GM21786 (cell line): Measurements from ENCODE around the gene ALG2.

Experiments used
- ATAC-seq: cut with Tn5 transposase; IDR thresholded peaks from one replicate; pipeline ENCODE4 v1.9.1; 2021; ENCODE audit not compliant: unreplicated experiment

Gene ALG2

DNA sequence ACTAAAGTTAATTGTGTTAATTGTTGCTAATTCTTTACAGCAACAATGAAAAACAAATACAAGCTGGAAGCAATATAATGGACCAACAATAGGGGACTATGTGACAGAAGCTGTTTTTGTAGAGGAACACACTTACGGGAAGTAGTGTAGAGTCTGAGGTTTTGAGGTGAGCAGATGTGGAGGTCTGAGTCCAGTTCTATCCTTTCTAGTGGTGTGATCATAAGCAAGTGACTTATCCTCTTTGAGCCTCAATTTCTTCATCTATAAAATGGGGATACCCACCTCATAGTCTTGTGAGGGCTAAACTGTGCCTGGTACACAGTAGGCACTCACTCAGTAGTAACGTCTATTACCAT lies 28.3 kb downstream of the ALG2 start:
- no peak for ATAC-seq

DNA sequence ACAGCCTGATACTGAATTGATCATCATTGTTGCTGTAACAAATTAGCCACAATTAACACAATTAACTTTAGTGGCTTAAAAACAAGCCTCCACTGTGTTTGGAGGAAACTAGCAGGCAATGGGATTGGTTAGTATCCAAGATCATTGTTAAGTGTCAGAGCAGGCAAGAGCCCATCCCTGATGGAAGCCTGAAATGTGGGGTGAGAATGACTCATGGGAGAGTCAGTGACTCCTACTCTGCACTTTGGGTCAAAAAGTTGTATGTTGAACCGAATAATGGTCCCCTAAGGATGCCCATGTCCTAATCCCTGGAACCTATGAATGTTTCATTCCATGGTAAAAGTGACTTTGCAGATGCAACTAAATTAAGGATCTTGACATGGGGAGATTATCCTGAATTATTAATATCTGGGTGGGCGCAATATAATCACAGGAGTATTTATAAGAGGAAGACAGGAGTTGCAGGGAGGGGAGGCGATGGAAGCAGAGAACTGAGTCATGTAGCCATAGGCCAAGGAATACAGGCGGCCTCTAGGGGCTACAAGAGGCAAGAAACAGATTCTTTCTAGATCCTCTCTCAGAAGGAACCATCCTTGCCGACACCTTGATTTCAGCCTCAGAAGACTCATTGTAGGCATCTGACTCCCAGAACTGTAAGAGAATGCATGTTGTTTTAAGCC lies 28.8 kb downstream of the ALG2 start:
- ATAC-seq, result no peak

DNA sequence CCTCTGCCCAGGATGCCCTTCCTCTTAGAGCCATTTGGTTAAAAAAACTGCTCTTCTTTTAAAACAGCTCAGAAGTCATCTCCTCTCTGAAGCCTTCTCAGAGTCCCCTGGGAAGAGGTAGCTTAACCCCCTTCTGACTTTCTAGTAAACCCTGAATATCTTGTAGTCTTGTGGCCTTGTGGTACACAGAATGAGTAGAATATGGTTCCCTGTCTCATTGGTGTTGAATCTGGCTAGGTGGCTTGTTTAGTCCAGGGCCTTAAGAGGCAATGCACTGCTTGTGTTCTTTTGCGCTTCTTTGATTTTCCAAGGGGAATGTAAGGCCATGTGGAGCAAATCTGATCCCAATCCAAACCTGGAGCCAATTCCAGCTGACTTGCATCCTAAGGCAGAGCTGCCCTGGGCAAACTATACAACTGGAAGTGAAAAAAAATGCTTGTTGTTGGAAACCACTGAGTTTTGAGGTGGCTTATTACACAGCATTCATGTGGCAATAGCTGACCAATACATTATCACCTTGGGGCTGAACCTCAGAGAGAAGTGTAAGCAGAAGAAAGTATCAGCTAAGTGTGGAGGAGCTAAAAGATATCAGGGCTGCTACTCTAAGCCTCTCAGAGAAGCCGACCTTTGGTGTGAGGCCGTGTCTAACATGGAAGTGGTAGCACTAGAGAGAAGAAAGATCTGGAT lies 31.0 kb downstream of the ALG2 start:
- no peak for ATAC-seq

DNA sequence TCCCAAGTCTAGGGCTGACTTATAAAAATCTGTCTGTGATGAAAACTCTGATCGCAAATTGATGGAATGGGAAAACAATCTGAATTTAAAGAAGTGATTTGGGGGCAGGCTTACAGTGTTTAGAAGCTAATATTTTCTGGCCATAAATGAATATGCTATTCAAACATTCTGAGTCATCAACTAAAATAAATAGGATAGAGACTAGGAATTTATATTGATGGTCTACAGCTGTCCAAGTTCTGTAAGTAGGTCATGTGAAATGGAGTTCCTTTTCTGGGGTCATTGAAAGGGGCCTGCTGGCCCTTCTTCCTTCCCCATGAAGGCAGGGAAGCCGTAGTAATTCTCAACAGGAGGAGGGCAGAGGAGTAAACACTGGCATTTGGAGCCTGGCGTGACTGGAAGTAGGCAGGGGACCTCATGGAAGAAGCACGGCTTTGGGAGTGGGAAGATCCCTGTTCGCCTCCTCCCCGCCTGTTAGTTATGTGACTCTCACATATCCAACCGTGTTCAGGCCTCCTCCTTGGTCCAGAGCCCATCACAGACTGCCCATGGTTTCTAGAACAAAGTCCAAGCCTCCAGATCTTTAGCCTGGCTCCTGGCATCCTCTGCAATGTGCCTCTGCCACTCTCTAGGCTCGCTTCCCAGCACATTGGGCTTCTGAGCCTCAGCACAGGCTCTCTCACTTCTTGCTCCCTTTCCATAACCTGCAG lies 31.7 kb downstream of the ALG2 start:
- ATAC-seq, result no peak

DNA sequence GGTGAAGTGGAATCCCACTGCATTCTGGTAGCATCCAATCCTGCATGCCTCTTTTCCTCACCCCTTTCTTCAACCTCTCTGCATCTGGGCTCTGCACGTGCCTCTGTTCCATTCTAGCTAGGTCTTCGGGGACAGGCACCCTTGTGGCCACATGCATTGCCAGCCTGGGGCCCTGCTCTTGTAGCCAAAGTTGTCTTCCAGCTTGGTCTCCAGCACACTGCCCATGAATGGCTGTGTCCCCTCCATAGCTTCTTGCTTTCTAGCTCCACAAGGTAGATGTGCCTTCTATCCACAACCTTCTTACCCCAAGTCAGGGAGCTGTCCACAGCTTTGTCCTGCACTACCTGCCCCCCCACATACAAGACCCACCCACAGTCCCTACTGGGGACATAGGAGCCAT lies 32.6 kb downstream of the ALG2 start:
- no peak for ATAC-seq

DNA sequence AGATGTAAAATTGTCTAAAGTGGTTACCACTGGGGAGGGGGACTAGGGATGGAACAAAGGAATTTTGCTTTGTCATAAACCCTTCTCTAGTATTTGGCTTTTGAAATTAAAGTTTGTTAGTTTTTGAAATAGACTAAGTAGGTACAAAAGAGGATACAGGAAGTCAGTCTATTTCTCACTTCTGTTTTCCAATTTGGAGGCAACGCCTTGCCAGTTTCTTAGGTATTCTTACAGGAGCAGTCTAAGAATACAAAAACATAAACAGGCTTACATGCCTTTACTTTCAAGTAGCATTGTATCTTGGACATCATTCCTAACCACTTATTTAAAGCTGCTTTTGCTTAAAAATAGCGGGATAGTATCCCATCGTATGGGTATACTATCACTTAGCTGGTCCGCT lies 34.4 kb downstream of the ALG2 start:
- no peak for ATAC-seq

DNA sequence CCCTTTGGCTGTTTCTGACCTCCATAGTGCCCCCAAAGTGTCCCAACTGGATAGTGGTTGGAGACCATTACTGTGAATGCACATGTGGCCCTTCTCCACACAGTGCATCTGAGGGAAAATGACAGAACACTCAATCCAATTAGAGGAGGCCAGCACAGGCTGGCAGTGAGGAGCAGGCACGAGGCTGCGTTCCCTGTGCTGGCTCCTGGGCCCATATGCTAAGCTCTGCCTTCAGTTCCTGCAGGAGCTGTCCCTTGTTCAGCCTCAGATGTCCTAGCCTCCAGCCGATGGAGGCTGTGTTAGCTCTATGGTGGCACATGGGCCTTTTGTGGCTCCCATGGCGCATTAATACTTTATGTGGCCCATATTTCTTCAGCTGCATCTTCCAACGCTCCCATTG lies 35.8 kb downstream of the ALG2 start:
- no peak for ATAC-seq

DNA sequence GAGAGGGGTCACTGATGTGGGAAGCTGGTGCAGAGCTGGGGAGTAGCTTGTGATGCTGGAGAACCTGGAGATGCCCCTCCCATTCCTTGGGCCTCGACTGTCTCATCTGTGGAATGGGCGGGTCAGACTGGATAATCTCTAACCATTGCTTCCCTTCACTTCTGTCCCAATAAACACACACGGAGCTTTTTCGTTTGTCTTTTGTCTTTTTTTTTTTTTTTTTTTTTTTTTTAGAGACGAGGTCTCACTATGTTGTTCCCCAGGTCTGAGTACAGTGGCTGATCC lies 36.5 kb downstream of the ALG2 start:
- ATAC-seq, result no peak

DNA sequence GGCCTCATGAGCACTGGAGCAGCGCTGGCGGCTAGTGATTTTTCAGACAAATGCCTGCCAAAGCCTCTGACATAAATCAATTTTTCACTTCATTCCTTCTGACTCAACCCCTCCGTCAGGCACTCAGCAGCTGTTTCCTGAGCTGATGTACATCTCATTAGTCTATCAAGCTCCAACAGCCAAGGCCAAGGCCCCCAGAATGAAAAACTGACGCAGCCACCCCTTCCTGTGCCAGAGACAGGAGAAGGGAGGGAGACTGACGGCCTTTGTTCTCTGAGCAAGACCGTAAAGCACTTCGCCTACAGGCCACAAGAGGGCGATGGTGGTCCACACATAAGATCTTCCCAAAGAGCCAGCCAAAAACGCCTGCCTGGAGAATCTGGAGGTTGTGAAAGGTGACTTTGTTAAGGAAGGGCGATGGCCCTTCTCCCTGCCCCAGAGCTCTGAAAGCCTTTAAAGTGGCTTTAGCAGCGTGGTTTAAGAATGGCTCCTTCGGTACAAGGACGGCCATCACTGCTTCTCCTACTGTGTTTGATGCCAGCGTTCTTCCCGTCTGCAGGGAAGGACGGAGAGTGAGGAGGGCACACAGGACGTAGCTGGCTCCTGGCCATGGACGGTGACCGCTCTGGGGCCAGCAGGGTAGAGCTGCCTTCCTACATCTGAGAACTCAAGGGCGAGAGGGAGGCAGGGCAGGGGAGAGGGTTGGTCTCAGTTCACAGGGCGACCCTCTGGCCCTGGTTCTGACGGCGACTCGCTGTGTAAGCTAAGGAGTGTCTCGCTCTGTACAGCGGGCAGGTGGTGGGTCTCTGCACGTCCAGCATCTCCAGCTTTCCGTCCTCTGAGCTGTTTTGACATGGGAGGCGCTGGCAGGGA lies 37.0 kb downstream of the ALG2 start:
- peak; percentile 44 for ATAC-seq

DNA sequence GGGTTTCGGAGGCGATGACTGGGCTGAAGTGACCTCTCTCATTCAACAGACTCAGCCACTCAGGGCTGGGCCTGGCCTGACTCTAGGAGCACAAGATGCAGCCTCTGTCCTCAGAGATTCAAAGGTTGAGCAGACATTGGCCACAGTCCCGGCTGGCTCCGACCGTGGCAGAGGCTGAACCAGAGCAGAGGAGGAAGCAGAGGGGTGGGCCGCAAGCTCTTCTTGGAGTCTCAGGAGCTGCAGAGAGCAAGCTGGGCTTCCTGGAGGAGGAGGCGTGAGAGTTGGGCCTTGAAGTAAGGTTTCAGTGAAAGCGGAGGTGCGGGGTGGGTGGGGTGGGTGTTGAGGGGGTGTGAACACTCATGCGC lies 37.6 kb downstream of the ALG2 start:
- no peak for ATAC-seq

DNA sequence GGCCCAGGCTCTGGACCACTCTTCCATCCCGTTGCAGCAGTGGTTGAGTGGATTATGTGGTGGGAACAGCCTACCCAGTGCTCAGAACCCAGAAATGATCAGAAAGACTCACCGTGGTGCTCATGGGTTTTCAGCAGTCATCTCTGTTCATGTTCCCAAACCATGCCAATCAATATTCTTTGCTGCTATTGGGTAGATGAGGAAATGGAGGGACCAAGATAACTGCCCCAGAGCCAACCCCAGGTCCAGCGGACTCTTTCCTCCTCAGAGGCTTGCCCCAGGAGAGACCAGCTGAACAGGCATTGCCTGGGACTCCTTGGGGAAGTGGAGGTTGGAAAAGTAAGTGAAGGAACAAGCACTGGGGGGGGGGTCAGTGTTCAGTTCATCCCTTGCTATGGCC lies 38.1 kb downstream of the ALG2 start:
- no peak for ATAC-seq

DNA sequence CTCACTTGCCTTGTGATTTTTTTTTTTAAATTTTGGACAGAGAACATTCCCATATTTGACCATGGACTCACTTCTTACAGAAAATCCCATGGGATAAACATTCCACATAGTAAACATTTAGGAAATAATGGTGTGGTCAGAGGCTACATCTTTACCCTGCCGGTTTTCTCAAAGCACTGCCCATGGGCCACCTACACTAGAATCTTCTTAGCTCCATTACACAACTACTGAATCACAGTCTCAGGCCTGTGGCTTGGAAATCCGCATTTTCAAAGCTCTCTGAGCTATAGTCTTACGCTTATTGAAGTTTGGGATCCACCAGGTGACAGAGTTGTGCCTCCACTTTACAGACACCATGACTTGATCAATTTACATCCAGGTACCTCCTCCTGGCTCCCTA lies 39.4 kb downstream of the ALG2 start:
- no peak for ATAC-seq

DNA sequence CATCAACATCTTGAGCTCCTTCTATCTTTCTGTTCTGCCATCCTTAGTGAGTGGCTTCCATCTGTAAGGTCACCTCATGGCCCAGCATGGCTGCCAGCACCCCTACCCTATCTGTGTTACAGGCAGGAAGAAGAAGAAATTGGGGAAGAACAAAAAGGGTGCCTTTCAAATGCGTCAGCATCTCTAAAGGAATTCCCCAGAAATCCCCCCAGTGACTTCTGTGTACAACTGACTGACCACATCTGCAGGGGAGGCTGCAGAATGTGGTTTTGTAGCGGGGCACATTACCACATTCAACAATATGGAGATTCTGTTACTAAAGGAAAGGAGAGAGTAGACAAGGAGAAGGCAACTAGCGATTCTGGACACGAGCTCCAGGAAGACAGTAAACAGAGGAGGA lies 40.1 kb downstream of the ALG2 start:
- ATAC-seq, result peak; percentile 49

DNA sequence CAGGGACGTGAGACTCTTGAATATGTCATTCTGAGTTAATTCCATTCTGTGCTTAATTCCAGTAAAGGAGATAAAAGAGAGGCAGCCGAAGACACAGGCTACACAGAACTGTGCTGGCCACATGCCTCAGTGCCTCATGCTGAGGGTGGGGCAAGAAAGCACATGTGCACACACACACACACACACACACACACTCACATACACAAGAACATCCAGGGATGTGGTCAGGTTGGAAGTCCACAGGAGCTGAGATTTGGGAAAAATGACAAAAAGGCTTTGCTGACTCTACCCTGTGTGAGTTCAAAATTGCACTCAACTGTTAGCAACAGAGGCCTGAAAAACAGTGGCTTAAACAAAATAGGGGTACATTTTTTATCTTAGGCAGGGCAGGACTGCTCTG lies 40.5 kb downstream of the ALG2 start:
- no peak for ATAC-seq

DNA sequence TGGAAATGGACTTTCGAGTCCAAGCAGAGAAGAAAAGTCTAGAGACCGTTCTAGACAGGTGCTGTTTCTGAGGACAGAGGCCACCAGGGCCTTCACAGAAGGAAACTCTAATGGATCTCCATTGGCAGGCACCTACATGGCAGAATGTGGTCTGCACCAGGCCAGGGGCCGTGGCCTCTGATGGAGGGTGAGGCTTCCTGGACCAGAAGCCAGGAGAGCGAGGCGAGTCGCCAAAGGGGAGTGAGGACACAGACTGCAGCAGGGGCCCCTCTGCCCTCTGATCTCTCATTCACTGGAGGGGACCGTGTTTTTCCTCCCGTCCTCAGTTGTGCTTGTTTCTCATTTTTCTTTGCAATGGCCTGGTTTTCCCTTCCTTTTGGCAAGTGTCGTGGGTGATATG lies 41.1 kb downstream of the ALG2 start:
- no peak for ATAC-seq

DNA sequence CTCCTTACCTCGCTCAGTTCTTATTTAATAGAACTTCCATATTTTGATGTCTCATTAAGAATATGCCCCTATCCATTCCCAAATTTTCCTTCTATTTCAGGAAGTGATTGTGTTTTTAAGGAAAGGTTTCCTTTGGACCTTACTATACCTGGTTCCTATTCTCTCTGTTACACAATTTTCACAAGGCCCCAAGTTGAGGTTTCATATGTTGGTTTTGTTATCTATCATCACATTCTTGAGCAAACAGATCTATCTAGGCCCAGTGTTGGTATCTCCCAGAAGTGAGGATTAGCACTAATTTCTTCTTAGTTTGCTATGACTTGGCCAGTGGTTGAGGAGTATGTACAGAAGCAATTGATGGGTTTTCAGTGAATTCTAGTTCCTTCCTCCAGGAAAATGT lies 41.5 kb downstream of the ALG2 start:
- peak; percentile 39 for ATAC-seq

DNA sequence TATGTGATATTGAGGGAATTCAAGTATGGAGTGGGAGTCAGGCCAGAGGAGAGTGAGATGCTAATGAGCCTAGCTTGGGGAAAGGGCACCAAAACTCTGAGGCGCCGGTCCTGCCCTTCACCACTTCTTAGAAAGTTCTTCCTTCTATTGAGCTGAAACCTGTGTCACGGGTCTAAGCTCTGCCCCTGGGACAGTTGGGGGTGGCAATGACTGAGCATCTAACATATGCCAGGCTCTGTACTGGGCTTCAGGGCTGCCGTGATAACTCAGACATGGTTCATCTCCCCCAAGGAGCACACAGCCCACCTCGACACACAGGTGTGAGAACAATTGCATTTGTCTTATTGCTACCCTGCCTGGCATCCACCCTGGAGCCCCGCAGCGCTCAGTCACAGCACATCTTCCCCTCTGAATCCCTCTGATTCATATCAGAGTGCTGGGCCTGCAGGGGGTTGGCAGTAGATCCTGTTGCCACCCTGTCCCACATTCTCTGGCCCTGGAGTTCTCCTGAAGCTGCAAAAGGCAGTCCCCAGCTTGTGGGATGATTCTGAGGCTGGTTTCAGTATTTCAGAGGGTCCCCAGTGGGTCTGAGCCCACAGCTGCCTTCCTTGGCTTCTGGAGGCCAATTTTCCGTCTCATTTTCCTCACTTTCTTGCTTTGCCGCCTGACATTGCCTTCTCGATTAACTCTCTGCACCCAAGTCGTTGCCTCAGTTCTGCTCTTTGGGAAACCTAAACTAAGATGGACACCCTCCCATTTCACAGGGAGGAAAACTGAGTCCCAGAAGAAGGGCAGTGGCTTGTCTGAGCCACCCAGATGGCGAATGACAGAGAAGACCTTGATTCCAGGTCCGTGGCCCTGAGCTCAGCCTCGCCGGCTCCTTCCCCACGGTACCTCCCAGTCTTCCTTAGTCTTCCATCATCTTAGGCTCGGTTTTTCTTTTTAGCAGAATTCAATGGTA lies 42.5 kb downstream of the ALG2 start:
- ATAC-seq, result no peak

DNA sequence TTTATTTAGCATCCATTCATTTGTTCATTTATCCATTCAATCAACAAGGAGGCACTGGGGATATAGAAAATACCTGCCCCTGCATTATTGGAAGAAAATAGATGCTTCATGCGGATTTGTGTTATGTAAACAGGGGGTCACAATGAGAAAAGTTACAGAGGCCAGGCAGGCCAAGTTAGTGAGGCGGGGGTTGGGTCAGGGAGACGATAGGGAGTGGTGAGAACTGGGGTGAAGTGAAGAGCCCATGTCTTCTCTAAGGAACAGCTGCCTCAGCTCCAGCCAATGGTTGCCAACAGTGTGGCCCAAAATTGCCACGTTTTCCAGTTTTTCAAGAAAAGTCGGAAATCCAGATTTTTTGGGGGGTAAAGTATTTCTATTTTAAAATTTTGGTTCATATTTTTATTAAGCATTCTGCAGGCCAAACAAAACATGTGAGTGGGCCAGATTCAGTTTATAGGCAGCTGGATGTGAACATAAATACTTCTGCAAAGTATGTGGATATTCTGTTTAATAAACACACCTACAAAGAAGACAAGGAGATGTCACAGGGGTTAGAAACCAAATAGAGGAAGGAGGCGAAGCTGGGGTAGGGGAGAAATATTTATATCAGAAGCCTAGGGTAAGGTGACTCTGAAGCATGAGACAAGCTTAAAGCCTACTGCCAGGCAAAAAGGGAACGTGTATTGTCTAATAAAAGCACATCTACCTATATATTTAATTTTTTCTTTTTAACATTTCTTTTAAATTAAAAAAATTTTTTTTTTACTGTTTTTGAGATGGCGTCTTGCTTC lies 44.0 kb downstream of the ALG2 start:
- no peak for ATAC-seq

DNA sequence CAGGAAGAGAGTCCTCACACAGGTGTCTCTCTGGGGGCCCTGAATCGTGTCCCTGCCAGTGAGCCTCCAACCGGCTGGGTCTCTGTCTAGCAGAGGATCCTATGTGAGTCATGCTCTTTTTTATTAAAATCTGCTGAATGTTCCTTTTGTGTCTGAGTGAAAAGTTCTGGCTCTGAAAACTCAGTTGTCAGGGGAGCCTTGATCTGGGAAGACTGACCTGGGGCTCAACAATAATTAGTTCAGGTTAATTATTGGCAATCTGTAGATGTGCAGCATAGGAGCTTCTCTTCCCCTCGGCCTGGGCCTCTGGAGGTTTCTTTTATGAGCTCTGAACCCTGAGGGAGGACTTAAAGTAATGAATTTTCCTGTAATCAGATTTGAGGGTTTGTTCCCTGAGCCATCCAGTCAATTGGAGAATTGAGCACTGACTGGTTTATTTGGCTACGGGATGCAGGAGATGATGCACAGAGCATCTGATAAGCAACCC lies 45.2 kb downstream of the ALG2 start:
- ATAC-seq, result no peak
